ENCODE data around the gene AADAC.

GRCh38 chr3:151811474-151811873 lies 2.4 kb upstream of the AADAC start:
- TF ChIP-seq CTCF (IDR thresholded peaks at IDR 0.05) (no peak), POLR2A (IDR thresholded peaks at IDR 0.05) (no peak)
